K562 (cell line): ENCODE results near the gene AIFM3. TPM values are rescaled to one million over a fixed set of nuclear protein-coding genes. Genes with fewer than 3 reads are reported as not detected.
A peak's percentile ranks its signal among the peaks of the same experiment; 100 is the strongest.

Experiments
- ASH1L ChIP-seq: fragments of 450-650 bp; IDR thresholded peaks from 2 replicates; pipeline ENCODE4 v1.6.1; 2018; ENCODE audit warnings: borderline replicate concordance, mild to moderate bottlenecking, low read depth; ENCODE audit not compliant: partially characterized antibody
- CBX2 ChIP-seq: fragments of 200-600 bp; sonication (generic); IDR thresholded peaks from one replicate; pipeline ENCODE4 v1.6.1; 2012; ENCODE audit warnings: mild to moderate bottlenecking, low read length, inconsistent platforms; ENCODE audit not compliant: insufficient read depth, poor library complexity, severe bottlenecking
- CBX3 ChIP-seq, 2 experiments: IDR thresholded peaks; 1 replicate in 1 of 2; 2 replicates in 1 of 2; pipeline ENCODE4 v1.6.1; 2012; ENCODE audit warnings: inconsistent platforms in 2 of 2, low read length in 2 of 2, borderline replicate concordance in 1 of 2, control low read depth in 1 of 2
- ELK1 ChIP-seq: sonication (generic); formaldehyde crosslinking; IDR thresholded peaks from 2 replicates; pipeline ENCODE4 v1.8.1; 2022; ENCODE audit warnings: missing genetic modification reagents
- FOSL1 ChIP-seq: fragments of 200-800 bp; sonication (Bioruptor generic); conservative IDR thresholded peaks from 2 replicates; pipeline ENCODE4 v1.6.1; 2016; ENCODE audit warnings: missing genetic modification characterization, missing compliant biosample characterization
- HINFP ChIP-seq: fragments of 450-650 bp; conservative IDR thresholded peaks from 2 replicates; pipeline ENCODE4 v1.6.1; 2016; ENCODE audit warnings: missing genetic modification characterization, low read depth, mild to moderate bottlenecking, control low read depth, missing compliant biosample characterization
- HSF4 ChIP-seq: fragments of 250-450 bp; sonication (Bioruptor Pico); IDR thresholded peaks from 2 replicates; pipeline ENCODE4 v2.1.2; 2022; ENCODE audit warnings: mild to moderate bottlenecking, moderate library complexity, borderline replicate concordance
- IFI16 ChIP-seq: fragments of 250-450 bp; sonication (Bioruptor Pico); IDR thresholded peaks from 2 replicates; pipeline ENCODE4 v2.1.2; 2022; ENCODE audit warnings: mild to moderate bottlenecking, inconsistent platforms
- KHSRP ChIP-seq: fragments of 450-650 bp; IDR thresholded peaks from 2 replicates; pipeline ENCODE4 v1.6.1; 2017
- KLF13 ChIP-seq: fragments of 450-650 bp; IDR thresholded peaks from 2 replicates; pipeline ENCODE4 v1.6.1; 2016; ENCODE audit warnings: missing genetic modification characterization, low read depth, mild to moderate bottlenecking, missing compliant biosample characterization, moderate library complexity, borderline replicate concordance
- MEF2A ChIP-seq: IDR thresholded peaks from 2 replicates; pipeline ENCODE4 v1.6.1; 2011; ENCODE audit warnings: low read depth, mild to moderate bottlenecking, low read length, moderate library complexity; ENCODE audit not compliant: control insufficient read depth
- NCOA1 ChIP-seq: fragments of 450-650 bp; IDR thresholded peaks from 2 replicates; pipeline ENCODE4 v1.6.1; 2016; ENCODE audit warnings: low read depth
- NEUROD1 ChIP-seq: fragments of 150-350 bp; IDR thresholded peaks from 2 replicates; pipeline ENCODE4 v1.6.1; 2014; ENCODE audit warnings: borderline replicate concordance, low read length, low read depth; ENCODE audit not compliant: partially characterized antibody
- PPARD ChIP-seq: fragments of 250-450 bp; sonication (Bioruptor Pico); IDR thresholded peaks from 2 replicates; pipeline ENCODE4 v1.8.0; 2022; ENCODE audit warnings: inconsistent platforms, mild to moderate bottlenecking, moderate library complexity
- PRMT5 ChIP-seq: sonication (generic); formaldehyde crosslinking; IDR thresholded peaks from 2 replicates; pipeline ENCODE4 v1.5.0; 2020; ENCODE audit warnings: missing genetic modification reagents
- TCF7 ChIP-seq: sonication (generic); IDR thresholded peaks from 2 replicates; pipeline ENCODE4 v1.6.1; 2016; ENCODE audit warnings: antibody characterized with exemption, borderline replicate concordance
- TEAD4 ChIP-seq, 2 experiments: sonication (generic) in 1 of 2; formaldehyde crosslinking in 1 of 2; IDR thresholded peaks; 2 replicates each; pipeline versions ENCODE4 v1.6.1 to v1.8.0; 2012 to 2022; ENCODE audit warnings: borderline replicate concordance in 1 of 2, inconsistent platforms in 1 of 2, low read length in 1 of 2, mild to moderate bottlenecking in 1 of 2, missing genetic modification reagents in 1 of 2
- TFAP4 ChIP-seq: sonication (generic); formaldehyde crosslinking; IDR thresholded peaks from 2 replicates; pipeline ENCODE4 v1.8.0; 2022; ENCODE audit warnings: missing genetic modification reagents, mild to moderate bottlenecking, moderate library complexity, borderline replicate concordance
- THRA ChIP-seq: fragments of 450-650 bp; IDR thresholded peaks from 2 replicates; pipeline ENCODE4 v1.6.1; 2017; ENCODE audit warnings: mild to moderate bottlenecking, moderate library complexity
- ZNF232 ChIP-seq: sonication (generic); formaldehyde crosslinking; IDR thresholded peaks from 2 replicates; pipeline ENCODE4 v1.8.0; 2022; ENCODE audit warnings: mild to moderate bottlenecking, missing genetic modification reagents
- ZNF24 ChIP-seq: fragments of 450-650 bp; IDR thresholded peaks from 2 replicates; pipeline ENCODE4 v1.6.1; 2016
- ZNF586 ChIP-seq: fragments of 450-650 bp; formaldehyde crosslinking; conservative IDR thresholded peaks from 2 replicates; pipeline ENCODE4 v1.4.0; 2020; ENCODE audit warnings: mild to moderate bottlenecking, moderate library complexity
- ZNF75A ChIP-seq: fragments of 450-650 bp; formaldehyde crosslinking; IDR thresholded peaks from 2 replicates; pipeline ENCODE4 v1.4.0; 2020; ENCODE audit warnings: mild to moderate bottlenecking
- polyA plus RNA-seq, 8 experiments: library from polyadenylated mRNA; depleted of rRNA in 4 of 8; stranded (reverse) in 5 of 8; unstranded in 3 of 8; fragments of >200 nt; fragmentation: Nextera tagmentation in 2 of 8; fragmentation: Illumina TruSeq in 1 of 8; extraction: Ambion mirVana in 2 of 8; extraction: Trizol in 1 of 8; gene quantifications; 2 replicates each; pipeline versions ENCODE4 v1.2.1 to v1.2.3, GENCODE V29; 2011 to 2014; ENCODE audit warnings: inconsistent platforms in 1 of 8, missing spikeins in 1 of 8
- total RNA-seq, 7 experiments: library from RNA; depleted of rRNA in 6 of 7; stranded (reverse); fragments of >200 nt in 6 of 7; fragmentation: Illumina TruSeq in 2 of 7; extraction: Trizol in 2 of 7; gene quantifications; 2 replicates each; pipeline versions ENCODE4 v1.2.1 to v1.2.3, GENCODE V29; 2011 to 2021; ENCODE audit warnings: low replicate concordance in 1 of 7

The AIFM3 gene
- total and polyA plus RNA-seq, 9 of the 15 experiments (the other 6 are each of a cell fraction or from before 2014, with no cell fraction given) = 0.03 to 0.20 (median 0.07) TPM; not detected in 1

GRCh38 chr22:21014202-21014725, 47.2 kb downstream of the AIFM3 start (continued):
- no peak for TF ChIP-seq HINFP (tag)
- peak; percentile 100 for TF ChIP-seq NEUROD1
- TF ChIP-seq ELK1 = no peak
- TF ChIP-seq CBX3 (IDR thresholded peaks at IDR 0.05; ENCODE audit: borderline replicate concordance in 1 of 2, low read length in 2 of 2) = peak; percentile 57 to 70
- no peak for TF ChIP-seq MEF2A
- no peak for TF ChIP-seq FOSL1 (tag)
- TF ChIP-seq TCF7 = no peak
- TF ChIP-seq ASH1L = no peak
- no peak for TF ChIP-seq KHSRP
- TF ChIP-seq ZNF75A (CRISPR knock-in tag) = 0 out of 2 replicates have a peak, but pooled peaks have one; percentile 51
- peak; percentile 81; the same call in 1 of the 2 replicates for TF ChIP-seq HSF4 (CRISPR knock-in tag)
- TF ChIP-seq ZNF232 (CRISPR knock-in tag) = no peak
- TF ChIP-seq ZNF24 = no peak
- no peak for TF ChIP-seq CBX2
- no peak for TF ChIP-seq ZNF586 (CRISPR knock-in tag)
- TF ChIP-seq TEAD4 (IDR thresholded peaks at IDR 0.05; ENCODE audit: low read length) = 0 out of 2 replicates have a peak, but pooled peaks have one; percentile 7
- TF ChIP-seq TEAD4 (CRISPR knock-in tag; IDR thresholded peaks at IDR 0.05; ENCODE audit: borderline replicate concordance) = no peak
- peak; percentile 70; the same call in 1 of the 2 replicates for TF ChIP-seq IFI16 (CRISPR knock-in tag)
- no peak for TF ChIP-seq NCOA1
- no peak for TF ChIP-seq PRMT5 (CRISPR knock-in tag)
- no peak for TF ChIP-seq THRA
- peak; percentile 95 for TF ChIP-seq KLF13 (tag)
- TF ChIP-seq TFAP4 = no peak
- TF ChIP-seq PPARD (CRISPR knock-in tag) = no peak
